SK-N-MC (cell line): Measurements from ENCODE around the gene FADS3.

Experiments
- DNase-seq: peaks from one replicate; pipeline ENCODE4 v3.0.0-alpha.2; 2011; ENCODE audit warnings: low read depth, low spot score
- H3K27ac ChIP-seq: fragments of 200-600 bp; sonication (generic); 2 replicates; pipeline ENCODE4 v1.5.1; 2016; ENCODE audit warnings: mixed run types
- H3K36me3 ChIP-seq: fragments of 200-600 bp; sonication (generic); 2 replicates; pipeline ENCODE4 v1.6.1; 2017; ENCODE audit warnings: antibody characterized with exemption, low read length, mixed read lengths; ENCODE audit not compliant: insufficient read depth
- H3K4me3 ChIP-seq: fragments of 200-600 bp; sonication (generic); 2 replicates; pipeline ENCODE4 v1.5.1; 2016
- H3K9ac ChIP-seq: fragments of 200-600 bp; sonication (generic); 2 replicates; pipeline ENCODE4 v1.8.0; 2017; ENCODE audit warnings: mixed run types, mixed read lengths; ENCODE audit not compliant: insufficient read length
- H3K9me3 ChIP-seq: fragments of 200-600 bp; sonication (generic); 2 replicates; pipeline ENCODE4 v1.6.1; 2017; ENCODE audit warnings: low read depth, mild to moderate bottlenecking, antibody characterized with exemption, low read length, moderate library complexity, mixed read lengths
- EZH2 ChIP-seq: fragments of 200-600 bp; sonication (generic); IDR thresholded peaks from one replicate; pipeline ENCODE4 v1.6.1; 2017; ENCODE audit warnings: antibody characterized with exemption
- FOXP2 ChIP-seq: optimal IDR thresholded peaks from 2 replicates; pipeline ENCODE3; 2011; ENCODE audit warnings: mild to moderate bottlenecking, moderate library complexity; ENCODE audit not compliant: insufficient read depth; ENCODE audit errors: extremely low read length, control extremely low read depth
- POLR2AphosphoS5 ChIP-seq: IDR thresholded peaks from 2 replicates; pipeline ENCODE4 v1.6.1; 2012; ENCODE audit warnings: mild to moderate bottlenecking, low read depth, low read length, borderline replicate concordance

Gene FADS3

DNA sequence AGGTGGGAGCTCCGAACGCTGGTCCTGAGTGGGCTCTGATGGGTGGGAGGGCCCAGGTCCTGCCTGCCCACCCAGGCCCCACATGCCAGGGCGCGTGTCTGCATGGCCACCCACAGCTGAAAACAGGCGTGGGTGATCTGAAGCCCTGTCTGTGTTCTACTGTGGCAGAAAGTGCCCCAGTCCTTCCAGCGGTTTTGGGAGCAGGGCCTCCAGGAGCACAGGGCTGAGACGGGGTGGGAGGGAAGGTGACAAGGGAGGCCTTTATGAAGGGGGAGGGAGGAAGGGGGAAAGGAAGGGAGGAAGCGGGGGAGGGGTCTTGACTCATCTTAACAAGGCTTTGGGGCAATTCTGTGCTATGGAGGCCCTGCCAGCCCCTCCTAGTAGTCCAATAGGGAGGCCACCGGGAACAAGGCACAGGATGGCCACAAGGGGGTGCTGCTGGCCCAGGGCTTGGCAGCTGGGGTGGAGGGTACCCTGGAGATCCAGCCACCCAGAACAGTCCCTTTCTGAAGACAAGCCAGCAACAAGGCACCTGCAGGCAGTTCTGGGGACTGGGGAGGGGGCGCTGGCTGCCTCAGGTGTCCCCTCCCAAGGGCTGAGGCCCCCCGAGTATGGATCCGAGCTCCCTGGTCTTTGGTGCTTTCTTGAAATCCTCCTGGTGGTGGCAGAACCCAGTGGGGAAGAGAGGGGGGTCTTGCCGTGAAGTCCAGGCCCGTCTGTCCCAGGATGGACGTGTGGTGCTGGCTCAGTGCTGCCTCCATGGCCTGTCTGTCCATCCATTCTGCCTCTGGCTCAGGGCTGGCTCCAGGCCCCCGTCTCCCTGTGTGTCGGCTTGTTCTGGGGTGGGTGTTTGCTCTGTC lies 6.3 kb upstream of the FADS3 start:
- DNase-seq = peak; percentile 35
- TF ChIP-seq FOXP2 = no peak
- TF ChIP-seq POLR2AphosphoS5 = no peak
- no peak for TF ChIP-seq EZH2
- Histone ChIP-seq H3K9ac (peak overlapping the region; percentile 29), H3K27ac (peak overlapping the region; percentile 31; the same call in 1 of the 2 replicates), H3K9me3 (no peaks in the 10 kb centered on the region), H3K4me3 (no peak overlapping the region), H3K36me3 (peaks cover 3% of the 10 kb centered on the region; the same call in 1 of the 2 replicates)

DNA sequence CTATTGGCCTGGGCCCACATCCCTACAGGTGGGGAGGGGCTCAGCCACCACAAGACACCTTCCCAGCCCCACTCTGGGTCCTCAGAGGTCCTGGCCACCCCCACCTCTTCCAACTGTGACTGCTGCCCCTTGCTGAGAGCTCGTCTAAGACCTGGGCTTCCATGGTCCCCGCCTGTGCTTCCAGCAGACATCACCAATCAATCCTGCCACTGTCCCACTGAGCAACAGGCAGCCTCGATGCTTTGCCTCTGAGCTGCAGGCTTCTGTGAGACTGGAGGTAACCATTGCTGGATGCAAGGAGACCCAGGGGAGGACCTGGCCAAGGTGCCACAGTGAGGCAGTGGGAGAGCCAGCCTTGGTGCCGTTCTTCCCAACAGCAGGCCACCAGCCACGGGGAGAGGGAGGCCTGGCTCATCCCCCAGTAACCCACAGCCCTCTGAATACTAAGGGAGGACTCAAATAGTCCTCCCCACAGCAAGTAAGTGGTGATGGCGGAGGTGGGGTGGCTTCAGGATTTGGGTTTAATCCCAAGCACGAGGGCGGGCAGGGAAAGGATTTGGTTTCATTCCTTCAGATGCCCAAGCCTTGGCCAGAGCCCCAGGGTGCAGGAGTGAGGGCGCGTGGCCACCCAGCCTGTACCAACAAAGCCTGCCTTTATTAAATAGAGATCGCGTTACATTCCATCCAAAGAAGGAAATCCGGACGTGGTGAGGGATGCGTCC lies 5.5 kb upstream of the FADS3 start:
- Histone ChIP-seq H3K4me3 (no peak overlapping the region), H3K9me3 (no peaks in the 10 kb centered on the region), H3K27ac (no peak overlapping the region), H3K9ac (no peak overlapping the region), H3K36me3 (peaks cover 3% of the 10 kb centered on the region; the same call in 1 of the 2 replicates)
- DNase-seq = no peak
- TF ChIP-seq POLR2AphosphoS5 (no peak), FOXP2 (no peak), EZH2 (no peak)

GRCh38 chr11:61895718-61896059 lies 4.3 kb upstream of the FADS3 start:
- no peaks in the 10 kb centered on the region; the same call in 1 of the 2 replicates for H3K36me3 ChIP-seq
- no peak overlapping the region for H3K4me3 ChIP-seq
- H3K9ac ChIP-seq = no peak overlapping the region
- no peak for DNase-seq
- no peak overlapping the region for H3K27ac ChIP-seq
- TF ChIP-seq FOXP2 (no peak), EZH2 (no peak)
- H3K9me3 ChIP-seq = no peaks in the 10 kb centered on the region

DNA sequence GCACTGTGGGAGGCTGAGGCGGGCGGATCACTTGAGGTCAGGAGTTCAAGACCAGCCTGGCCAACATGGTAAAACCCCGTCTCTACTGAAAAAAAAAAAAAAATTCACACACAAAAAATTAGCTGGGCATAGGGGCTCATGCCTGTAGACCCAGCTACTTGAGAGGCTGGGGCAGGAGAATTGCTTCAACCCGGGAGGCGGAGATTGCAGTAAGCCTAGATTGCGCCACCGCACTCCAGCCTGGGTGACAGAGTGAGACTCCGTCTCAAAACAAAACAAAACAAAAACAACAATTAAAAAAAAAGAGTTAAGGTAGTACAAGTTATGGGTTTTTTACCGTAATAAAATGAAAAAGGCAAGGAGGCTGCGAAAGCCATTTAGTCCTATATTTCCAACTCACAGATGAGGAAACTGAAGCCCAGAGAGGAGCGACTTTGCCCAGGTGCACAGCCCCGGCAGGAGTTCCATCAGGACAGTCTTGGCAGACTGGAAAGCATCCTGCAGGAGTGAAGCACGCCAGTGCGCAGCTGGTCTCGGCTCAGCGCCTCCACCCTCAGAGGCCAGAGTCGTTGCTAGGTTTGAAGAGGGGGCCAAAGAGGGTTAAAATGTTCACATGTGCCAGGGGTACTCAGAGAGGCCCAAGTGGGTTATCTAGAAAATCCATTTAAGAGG lies 3.8 kb upstream of the FADS3 start:
- Histone ChIP-seq H3K9me3 (no peaks in the 10 kb centered on the region), H3K4me3 (no peak overlapping the region), H3K36me3 (no peaks in the 10 kb centered on the region; the same call in 1 of the 2 replicates), H3K9ac (no peak overlapping the region), H3K27ac (0 out of 2 replicates have a peak overlapping the region, but pooled peaks have one; percentile 42)
- TF ChIP-seq EZH2 = no peak
- TF ChIP-seq POLR2AphosphoS5 = no peak
- TF ChIP-seq FOXP2 = no peak
- no peak for DNase-seq

GRCh38 chr11:61893981-61894380 lies 2.6 kb upstream of the FADS3 start:
- H3K27ac ChIP-seq = no peak overlapping the region; the same call in 1 of the 2 replicates
- no peak for TF ChIP-seq POLR2AphosphoS5
- no peak for TF ChIP-seq EZH2
- no peak for TF ChIP-seq FOXP2
- no peak overlapping the region for H3K4me3 ChIP-seq
- H3K36me3 ChIP-seq = no peaks in the 10 kb centered on the region; the same call in 1 of the 2 replicates
- DNase-seq = no peak
- no peaks in the 10 kb centered on the region for H3K9me3 ChIP-seq
- H3K9ac ChIP-seq = no peak overlapping the region

DNA sequence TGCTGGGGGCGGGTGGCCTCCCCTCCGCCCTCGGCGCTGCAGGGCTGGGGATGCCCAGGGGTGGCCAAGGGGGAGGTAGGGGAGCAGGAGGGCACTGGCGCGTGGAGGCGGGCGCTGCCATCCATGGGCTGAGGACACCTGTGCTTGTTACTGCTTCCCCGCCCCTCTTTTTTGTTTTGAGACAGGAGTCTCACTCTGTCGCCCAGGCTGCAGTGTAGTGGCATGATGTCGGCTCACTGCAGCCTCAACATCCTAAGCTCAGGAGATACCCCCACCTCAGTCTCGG lies 683 bp upstream of the FADS3 start:
- peak overlapping the region; percentile 81 for H3K4me3 ChIP-seq
- H3K9me3 ChIP-seq = no peaks in the 10 kb centered on the region
- TF ChIP-seq FOXP2 (no peak), POLR2AphosphoS5 (no peak), EZH2 (no peak)
- no peaks in the 10 kb centered on the region for H3K36me3 ChIP-seq
- H3K9ac ChIP-seq = no peak overlapping the region
- DNase-seq = no peak
- no peak overlapping the region for H3K27ac ChIP-seq

DNA sequence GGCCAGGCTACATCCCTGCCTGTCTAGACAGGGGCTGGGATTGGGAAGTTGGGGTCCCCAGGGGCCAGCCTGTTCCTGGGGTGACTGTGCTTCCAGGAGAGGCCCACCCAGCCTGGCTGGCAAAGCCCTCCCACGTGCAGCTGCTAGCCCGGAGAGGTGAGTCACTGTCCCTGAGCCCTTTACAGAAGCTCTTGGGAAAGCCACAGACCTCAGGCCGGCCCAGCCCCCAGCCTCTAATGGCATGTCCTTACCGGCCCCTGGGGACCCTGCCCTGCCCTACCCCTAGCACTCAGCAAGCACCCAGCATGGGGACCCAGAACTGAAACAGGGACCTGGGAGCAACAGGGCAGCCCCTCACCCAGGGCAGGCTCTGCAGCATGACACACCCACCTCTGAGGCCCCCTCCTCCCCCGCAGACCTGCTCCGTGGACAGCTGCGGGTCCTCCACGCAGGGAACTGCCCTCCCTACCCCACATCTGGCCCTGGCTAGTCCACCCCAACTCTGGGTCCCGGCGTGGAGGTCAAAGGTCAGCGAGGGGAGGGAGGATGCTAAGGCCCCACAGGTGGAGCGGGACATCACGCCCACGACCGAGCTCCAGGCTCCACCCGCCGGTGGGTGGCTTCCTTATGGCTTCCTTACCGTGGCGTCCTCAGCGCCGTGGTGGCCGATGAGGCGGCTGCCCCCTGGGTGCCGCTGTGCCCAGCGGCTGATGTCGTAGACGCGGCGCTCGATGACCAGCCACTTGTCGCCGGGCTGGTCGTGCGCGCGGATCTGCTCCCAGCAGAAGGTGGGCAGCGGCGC lies 615 bp downstream of the FADS3 start:
- no peaks in the 10 kb centered on the region for H3K9me3 ChIP-seq
- TF ChIP-seq EZH2 = no peak
- TF ChIP-seq POLR2AphosphoS5 = no peak
- no peak for TF ChIP-seq FOXP2
- no peak for DNase-seq

GRCh38 chr11:61889831-61890230 lies 1.5 kb downstream of the FADS3 start:
- Histone ChIP-seq H3K36me3 (no peaks in the 10 kb centered on the region), H3K4me3 (0 out of 2 replicates have a peak overlapping the region, but pooled peaks have one; percentile 81), H3K27ac (no peak overlapping the region), H3K9ac (no peak overlapping the region), H3K9me3 (no peaks in the 10 kb centered on the region)
- DNase-seq = no peak
- TF ChIP-seq EZH2 = no peak

More for the DNA sequence above, 615 bp downstream of the FADS3 start:
- Histone ChIP-seq H3K36me3 (no peaks in the 10 kb centered on the region), H3K4me3 (peak overlapping the region; percentile 81), H3K9ac (peak overlapping the region; percentile 51), H3K27ac (no peak overlapping the region)
